Measurements from ENCODE around the gene LRRK2.
"Not testable (repeated sequence)": the region's sequence is repeated elsewhere in the genome, so short reads cannot be mapped to it uniquely, and the experiment has no call there.

LRRK2 gene

DNA sequence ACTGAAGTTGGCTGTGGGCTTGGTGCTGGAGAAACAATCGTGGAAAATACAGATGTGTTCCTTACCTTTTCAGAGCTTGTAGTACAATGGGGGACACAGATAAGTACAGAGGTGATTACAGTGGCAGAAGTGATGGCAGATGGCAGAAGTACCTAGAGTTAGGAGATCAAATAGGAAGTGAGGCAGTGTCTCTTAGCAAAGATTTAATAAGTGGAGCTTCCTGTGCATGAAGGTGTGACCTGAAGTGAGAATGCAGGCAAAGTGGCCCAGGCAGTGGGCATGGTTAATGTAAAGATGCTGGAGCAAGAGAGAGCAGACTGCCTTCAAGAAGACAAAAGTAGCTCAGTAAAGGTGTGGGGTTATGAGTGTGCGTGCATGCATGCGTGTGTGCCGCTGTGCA is 16.0 kb downstream of the LRRK2 start:
- TF ChIP-seq, protein P1, sequence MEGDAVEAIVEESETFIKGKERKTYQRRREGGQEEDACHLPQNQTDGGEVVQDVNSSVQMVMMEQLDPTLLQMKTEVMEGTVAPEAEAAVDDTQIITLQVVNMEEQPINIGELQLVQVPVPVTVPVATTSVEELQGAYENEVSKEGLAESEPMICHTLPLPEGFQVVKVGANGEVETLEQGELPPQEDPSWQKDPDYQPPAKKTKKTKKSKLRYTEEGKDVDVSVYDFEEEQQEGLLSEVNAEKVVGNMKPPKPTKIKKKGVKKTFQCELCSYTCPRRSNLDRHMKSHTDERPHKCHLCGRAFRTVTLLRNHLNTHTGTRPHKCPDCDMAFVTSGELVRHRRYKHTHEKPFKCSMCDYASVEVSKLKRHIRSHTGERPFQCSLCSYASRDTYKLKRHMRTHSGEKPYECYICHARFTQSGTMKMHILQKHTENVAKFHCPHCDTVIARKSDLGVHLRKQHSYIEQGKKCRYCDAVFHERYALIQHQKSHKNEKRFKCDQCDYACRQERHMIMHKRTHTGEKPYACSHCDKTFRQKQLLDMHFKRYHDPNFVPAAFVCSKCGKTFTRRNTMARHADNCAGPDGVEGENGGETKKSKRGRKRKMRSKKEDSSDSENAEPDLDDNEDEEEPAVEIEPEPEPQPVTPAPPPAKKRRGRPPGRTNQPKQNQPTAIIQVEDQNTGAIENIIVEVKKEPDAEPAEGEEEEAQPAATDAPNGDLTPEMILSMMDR (IDR thresholded peaks at IDR 0.05): no peak
- Histone ChIP-seq H3K4me3 (no peak overlapping the region), H3K27ac (no peak overlapping the region)
- DNase-seq (ENCODE audit: low spot score): no peak

DNA sequence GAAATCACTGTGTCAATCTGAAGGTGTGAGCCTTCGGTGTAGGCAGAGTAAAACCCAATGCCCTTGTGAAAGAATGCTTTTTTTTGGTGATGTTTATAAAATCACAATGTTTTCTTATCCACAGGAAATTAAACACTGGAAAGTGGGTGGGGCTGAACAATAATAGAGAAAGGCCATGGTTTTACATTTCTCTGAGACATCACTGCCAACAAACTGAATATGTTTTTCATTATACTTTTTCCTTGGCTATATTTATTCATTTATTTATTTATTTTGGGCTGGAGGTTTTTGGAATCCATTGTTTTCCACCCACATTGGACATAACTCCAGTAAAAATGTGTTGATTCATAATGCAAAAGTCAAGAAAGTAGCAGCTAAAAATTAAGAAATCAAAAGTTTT is 16.9 kb downstream of the LRRK2 start:
- no peak for DNase-seq (ENCODE audit: low spot score)
- Histone ChIP-seq H3K27ac (no peak overlapping the region), H3K4me3 (no peak overlapping the region)
- TF ChIP-seq, protein P1 (IDR thresholded peaks at IDR 0.05): no peak

DNA sequence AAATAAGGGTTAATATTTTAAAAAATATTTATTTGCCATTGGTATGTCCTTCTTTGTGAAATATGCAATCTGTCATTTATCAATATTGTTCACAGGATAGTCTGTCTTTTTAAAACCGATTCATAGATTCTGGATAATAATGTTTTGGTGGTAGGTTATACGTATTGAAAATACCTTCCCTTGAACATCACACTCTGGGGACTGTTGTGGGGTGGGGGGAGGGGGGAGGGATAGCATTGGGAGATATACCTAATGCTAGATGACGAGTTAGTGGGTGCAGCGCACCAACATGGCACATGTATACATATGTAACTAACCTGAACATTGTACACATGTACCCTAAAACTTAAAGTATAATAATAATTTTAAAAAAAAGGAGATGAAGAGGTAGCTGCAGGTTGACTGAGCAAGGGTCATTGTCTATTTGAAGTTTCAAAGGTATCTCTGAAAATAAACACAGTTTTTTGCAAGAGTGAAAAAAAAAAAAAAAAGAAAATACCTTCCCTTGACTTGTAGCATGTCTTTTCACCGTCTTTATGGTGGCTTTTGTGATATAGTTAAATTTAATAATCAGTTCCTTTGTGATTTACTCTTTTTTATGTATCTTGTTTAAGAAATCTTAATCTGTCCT is 19.8 kb downstream of the LRRK2 start:
- DNase-seq (ENCODE audit: low spot score); H3K4me3 ChIP-seq: not testable (repeated sequence)

DNA sequence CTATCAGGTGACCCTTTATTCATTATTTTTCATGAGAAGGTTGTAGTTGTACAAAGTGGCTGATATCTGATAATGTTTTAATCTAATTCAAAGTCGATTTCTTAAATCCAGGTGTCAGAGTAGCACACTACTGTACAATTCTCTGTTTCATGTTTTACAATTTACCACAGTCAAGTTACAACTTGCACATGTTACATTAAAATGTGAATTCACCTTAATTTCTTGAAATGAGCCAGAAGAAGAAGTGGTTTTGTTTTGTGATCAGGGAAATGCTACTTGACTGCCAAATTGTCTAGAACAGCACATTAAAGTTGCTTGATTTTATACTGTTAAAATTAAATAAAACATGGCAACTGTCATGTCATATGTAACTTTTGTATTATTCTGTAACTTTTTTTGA is 23.2 kb downstream of the LRRK2 start:
- DNase-seq (ENCODE audit: low spot score): no peak
- Histone ChIP-seq H3K4me3 (no peak overlapping the region), H3K27ac (no peak overlapping the region)
- TF ChIP-seq, protein P1 (IDR thresholded peaks at IDR 0.05): no peak

More for the DNA sequence above, 19.8 kb downstream of the LRRK2 start:
- H3K27ac ChIP-seq: not testable (repeated sequence)

DNA sequence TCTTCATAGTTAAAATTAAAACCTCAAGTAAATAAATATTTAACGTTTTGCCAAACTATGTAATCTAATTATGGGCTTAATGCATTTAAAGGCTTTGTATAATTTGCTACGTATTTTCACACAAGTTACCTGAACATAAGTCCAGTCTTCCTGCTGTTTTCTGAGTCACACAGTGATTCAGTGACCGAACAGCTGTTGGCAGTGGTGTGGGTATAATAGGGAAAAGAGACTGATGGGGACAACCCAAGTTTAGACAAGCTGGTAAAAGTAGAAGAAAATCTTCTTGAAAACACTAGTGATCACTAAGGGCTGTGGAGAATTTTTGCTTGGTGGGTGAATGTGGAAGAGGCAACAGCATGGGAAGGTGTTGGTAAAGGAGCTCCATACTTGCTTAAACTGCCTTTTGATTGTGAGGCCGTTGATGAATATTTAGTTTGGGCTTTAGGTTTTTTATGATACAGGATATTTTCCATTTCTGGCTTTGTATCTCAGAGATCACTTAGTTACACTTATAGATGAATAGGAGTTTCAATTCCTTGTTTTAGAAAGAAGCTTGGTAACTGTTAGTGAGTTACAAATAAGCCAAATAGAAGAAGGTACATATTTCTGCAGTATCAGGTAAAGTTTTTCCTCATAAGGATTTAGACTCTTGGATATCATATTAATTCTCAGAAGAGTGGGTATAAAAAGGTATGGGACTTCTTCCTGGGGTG is 23.9 kb downstream of the LRRK2 start:
- Histone ChIP-seq H3K27ac (no peak overlapping the region), H3K4me3 (no peak overlapping the region)
- no peak for DNase-seq (ENCODE audit: low spot score)
- TF ChIP-seq, protein P1 (IDR thresholded peaks at IDR 0.05): no peak

DNA sequence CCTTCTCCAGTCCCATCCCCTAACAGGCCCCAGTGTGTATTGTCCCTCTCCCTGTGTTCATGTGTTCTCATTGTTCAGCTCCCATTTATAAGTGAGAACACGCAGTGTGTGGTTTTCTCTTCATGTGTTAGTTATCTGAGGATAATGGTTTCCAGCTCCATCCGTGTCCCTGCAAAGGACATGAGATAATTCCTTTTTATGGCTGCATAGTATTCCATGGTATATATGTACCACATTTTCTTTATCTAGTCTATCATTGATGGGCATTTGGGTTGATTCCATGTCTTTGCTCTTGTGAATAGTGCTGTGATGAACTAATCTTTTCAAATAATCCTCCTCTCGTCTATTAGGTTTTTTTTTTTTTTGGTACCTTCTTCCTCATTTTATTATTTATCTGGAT is 25.9 kb downstream of the LRRK2 start:
- not testable (repeated sequence) for H3K27ac ChIP-seq; H3K4me3 ChIP-seq; DNase-seq (ENCODE audit: low spot score)

DNA sequence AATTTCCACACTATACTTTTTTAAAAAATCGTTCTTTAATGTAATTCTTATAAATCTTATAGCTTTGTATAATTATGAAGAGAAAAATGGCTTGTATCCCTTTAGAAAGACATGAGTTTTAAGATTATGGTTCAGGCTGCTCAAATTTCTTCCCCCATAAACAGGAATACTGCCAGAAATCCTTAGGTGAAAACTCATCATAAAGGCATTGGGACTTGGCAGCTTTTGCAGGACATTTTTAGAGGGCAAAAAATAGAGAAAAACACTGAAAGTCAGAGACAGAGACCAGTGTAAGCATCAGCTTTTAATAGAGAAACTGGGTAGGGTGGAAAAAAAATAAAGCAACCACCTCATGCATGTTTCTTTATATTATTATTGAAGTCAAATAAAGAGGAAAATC is 29.1 kb downstream of the LRRK2 start:
- H3K27ac ChIP-seq: no peak overlapping the region
- TF ChIP-seq, protein P1 (IDR thresholded peaks at IDR 0.05): no peak
- no peak overlapping the region for H3K4me3 ChIP-seq
- DNase-seq (ENCODE audit: low spot score): no peak

DNA sequence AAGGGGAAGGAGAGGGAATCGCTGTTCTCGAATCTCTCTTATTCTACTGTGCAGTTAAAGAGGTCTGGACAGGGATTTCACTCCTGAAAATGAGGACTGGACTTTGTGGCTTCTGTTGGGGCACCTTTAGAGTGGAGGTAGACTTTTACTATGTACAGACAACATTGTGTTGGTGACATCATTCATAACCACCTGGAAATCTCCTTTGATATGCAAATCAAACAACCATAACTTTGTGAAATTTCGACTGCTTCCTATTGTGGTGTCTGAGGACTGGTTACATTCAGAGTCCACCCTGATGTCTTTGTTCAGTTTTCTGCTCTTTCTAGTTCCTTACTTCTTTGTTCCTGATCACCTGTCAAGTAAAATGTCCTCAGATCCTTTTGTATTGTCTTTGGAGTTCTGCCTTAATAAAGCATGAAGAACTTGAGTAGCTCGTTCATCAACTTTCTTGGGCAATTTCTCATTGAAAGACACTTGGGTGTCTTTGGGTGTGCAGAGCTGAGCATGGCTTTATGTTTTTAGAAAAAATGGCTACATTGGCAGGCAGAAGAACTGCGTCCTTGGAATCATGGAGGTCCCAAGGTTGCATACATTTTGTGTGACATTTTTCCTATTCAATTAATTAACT is 29.8 kb downstream of the LRRK2 start:
- Histone ChIP-seq H3K27ac (no peak overlapping the region), H3K4me3 (no peak overlapping the region)
- no peak for DNase-seq (ENCODE audit: low spot score)
- TF ChIP-seq, protein P1 (IDR thresholded peaks at IDR 0.05): no peak

Data from coronary artery (tissue), 2 donors.